Neutrophil (primary cell): Measurements from ENCODE around the gene ABCB6.

Source experiments
- H3K27ac ChIP-seq: fragments of 200-600 bp; sonication (generic); 2 replicates; pipeline ENCODE4 v1.5.1; 2016; ENCODE audit warnings: mild to moderate bottlenecking, moderate library complexity
- H3K27me3 ChIP-seq: fragments of 200-600 bp; sonication (generic); 2 replicates; pipeline ENCODE4 v1.6.0; 2016; ENCODE audit warnings: mild to moderate bottlenecking
- H3K36me3 ChIP-seq: fragments of 200-600 bp; sonication (generic); 2 replicates; pipeline ENCODE4 v1.5.1; 2017
- H3K4me1 ChIP-seq, 2 experiments: fragments of 200-600 bp in 1 of 2; sonication (generic) in 1 of 2; 1 replicate in 1 of 2; 2 replicates in 1 of 2; pipeline versions ENCODE4 v1.5.1 to v1.6.1; 2013 to 2016; ENCODE audit warnings: low read depth in 1 of 2, low read length in 1 of 2, mild to moderate bottlenecking in 1 of 2, moderate library complexity in 1 of 2; ENCODE audit not compliant: control insufficient read depth in 1 of 2, insufficient read depth in 1 of 2
- H3K4me3 ChIP-seq, 2 experiments: fragments of 200-600 bp in 1 of 2; sonication (generic) in 1 of 2; 1 replicate in 1 of 2; 2 replicates in 1 of 2; pipeline ENCODE4 v1.5.1; 2013 to 2016; ENCODE audit warnings: low read depth in 1 of 2, low read length in 1 of 2, mild to moderate bottlenecking in 1 of 2, moderate library complexity in 1 of 2
- H3K9me3 ChIP-seq: fragments of 200-600 bp; sonication (generic); 2 replicates; pipeline ENCODE4 v1.5.1; 2016
- TF ChIP-seq, protein P1 (sequence below): fragments of 200-600 bp; sonication (generic); IDR thresholded peaks from 2 replicates; pipeline ENCODE4 v1.5.1; 2016; ENCODE audit warnings: antibody characterized with exemption

ABCB6 gene

DNA sequence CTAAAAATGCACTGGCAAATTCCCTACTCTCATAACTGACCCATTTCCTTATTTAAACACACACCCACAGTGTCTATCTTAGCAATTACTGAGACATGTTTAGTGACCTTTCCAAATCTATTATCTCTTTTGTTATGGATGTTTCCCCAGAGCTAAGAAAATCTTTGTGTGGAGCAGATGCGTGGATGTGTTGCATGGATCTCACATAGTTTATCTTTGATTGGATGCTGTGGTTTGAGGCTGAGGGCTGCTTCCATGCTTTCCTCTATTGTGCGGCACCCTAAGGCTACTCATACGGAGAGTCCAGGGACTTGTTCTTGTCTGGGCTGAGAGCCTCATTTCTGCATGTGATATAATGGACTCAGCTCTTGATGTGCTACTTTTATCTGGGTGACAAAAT, 15.6 kb upstream of the ABCB6 start:
- no peak overlapping the region for H3K4me3 ChIP-seq
- H3K36me3 ChIP-seq, result peaks cover 68% of the 10 kb centered on the region
- H3K27me3 ChIP-seq, result no peaks in the 10 kb centered on the region
- no peak overlapping the region for H3K27ac ChIP-seq
- H3K9me3 ChIP-seq, result no peaks in the 10 kb centered on the region
- H3K4me1 ChIP-seq, result peaks cover 17 to 18% of the 10 kb centered on the region in 2 experiments
- TF ChIP-seq, protein P1, sequence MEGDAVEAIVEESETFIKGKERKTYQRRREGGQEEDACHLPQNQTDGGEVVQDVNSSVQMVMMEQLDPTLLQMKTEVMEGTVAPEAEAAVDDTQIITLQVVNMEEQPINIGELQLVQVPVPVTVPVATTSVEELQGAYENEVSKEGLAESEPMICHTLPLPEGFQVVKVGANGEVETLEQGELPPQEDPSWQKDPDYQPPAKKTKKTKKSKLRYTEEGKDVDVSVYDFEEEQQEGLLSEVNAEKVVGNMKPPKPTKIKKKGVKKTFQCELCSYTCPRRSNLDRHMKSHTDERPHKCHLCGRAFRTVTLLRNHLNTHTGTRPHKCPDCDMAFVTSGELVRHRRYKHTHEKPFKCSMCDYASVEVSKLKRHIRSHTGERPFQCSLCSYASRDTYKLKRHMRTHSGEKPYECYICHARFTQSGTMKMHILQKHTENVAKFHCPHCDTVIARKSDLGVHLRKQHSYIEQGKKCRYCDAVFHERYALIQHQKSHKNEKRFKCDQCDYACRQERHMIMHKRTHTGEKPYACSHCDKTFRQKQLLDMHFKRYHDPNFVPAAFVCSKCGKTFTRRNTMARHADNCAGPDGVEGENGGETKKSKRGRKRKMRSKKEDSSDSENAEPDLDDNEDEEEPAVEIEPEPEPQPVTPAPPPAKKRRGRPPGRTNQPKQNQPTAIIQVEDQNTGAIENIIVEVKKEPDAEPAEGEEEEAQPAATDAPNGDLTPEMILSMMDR, result no peak

DNA sequence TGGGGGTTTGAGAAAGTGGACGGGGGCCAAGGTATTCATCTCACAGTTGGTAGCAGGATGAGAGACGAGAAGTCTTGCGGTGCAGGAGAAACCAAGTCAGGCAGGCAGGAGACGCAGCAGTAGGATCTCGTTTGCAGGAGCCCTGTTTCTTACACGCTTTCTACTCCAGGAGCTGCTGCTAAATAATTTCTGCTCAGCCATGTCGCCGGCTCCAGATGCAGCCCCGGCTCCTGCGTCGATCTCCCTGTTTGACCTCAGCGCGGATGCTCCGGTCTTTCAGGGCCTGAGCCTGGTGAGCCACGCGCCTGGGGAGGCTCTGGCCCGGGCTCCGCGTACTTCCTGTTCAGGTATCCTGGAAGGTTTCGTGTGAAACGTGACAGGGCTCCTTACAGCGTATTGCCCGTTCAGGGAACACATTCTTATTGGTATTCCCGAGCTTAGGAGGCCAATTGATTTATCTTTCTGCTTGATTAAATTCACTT, 11.3 kb upstream of the ABCB6 start:
- H3K9me3 ChIP-seq, result no peaks in the 10 kb centered on the region
- no peaks in the 10 kb centered on the region for H3K27me3 ChIP-seq
- H3K4me1 ChIP-seq, result peaks cover 57% of the 10 kb centered on the region in 2 experiments
- H3K36me3 ChIP-seq, result peaks cover 36% of the 10 kb centered on the region
- TF ChIP-seq, protein P1, result no peak
- peak overlapping the region; percentile 83 to 97 for H3K4me3 ChIP-seq
- peak overlapping the region; percentile 97 for H3K27ac ChIP-seq

DNA sequence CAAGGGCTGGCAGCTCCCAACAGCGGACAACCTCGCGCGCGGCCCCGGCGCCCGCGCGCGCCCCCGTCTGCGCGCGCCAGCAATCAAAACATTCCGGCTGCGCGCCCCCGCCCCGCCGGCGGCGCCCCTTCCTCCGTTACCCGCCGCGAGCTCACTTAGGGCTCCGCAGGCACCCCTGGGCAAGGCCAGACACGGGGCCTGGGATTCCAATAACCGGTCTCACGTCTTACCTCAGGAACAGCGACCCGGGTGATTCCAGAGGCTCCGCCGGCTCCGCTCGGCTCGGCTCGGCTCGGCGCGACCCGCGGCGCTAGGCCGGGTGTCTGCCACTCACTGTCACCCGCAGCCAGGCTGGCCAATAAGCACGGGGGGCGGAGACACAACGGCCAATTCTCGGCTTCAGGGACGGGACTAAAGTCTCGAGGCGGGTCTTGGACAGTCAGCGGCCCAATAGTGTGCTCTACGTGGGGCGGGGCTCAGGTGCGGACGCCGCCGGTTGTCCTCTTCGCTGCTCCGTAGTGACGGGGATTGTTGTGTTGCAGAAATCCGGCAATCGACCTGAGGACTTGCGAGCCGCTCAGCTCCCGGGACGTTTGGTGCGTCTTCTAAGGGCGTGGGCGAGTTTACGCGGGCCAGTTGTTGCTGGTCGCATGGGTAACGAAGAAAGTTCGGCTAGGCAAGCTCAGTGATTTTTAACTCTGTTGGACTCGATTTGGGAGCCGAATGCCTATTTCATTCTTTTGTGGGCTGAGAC, 10.7 kb upstream of the ABCB6 start, which contains the start of the genes ANKZF1 and ATG9A:
Gene ANKZF1, plus strand, starts transcription at position 502 of the 754 bp plus-strand sequence. CDS start 452 bp downstream, outside the sequence.
Gene ATG9A, minus strand, starts transcription at position 332 of the 754 bp plus-strand sequence. CDS start 1,612 bp downstream, outside the sequence.
- Histone ChIP-seq H3K27ac (peak within 1 kb of the TSS; percentile 97), H3K36me3 (peaks cover 36% of the 10 kb centered on the region), H3K4me3 (peak within 1 kb of the TSS; percentile 83 to 97), H3K4me1 (peaks cover 63 to 64% of the 10 kb centered on the region in 2 experiments), H3K9me3 (no peaks in the 10 kb centered on the region), H3K27me3 (no peaks in the 10 kb centered on the region)
- TF ChIP-seq, protein P1, result no peak

DNA sequence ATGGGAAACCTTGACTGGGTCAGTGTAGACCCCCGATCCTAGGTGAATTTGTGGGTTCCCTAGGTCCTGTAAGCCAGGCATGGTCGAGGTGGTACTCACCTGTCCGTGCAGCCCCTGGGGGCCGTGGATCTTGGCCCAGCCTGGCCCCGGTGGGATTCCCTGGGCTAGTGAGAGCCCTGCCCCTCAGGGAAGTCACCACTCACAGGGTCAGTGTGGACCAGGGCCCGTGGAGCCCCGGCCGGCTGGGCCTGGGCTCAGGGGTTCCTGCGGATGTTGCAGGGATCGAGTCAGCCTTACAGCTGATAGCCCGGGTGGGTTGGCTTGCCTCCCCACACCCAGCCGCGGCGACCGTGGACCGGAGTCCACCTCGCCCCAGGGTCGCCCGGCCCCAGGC, 10.2 kb upstream of the ABCB6 start:
- peaks cover 36% of the 10 kb centered on the region for H3K36me3 ChIP-seq

DNA sequence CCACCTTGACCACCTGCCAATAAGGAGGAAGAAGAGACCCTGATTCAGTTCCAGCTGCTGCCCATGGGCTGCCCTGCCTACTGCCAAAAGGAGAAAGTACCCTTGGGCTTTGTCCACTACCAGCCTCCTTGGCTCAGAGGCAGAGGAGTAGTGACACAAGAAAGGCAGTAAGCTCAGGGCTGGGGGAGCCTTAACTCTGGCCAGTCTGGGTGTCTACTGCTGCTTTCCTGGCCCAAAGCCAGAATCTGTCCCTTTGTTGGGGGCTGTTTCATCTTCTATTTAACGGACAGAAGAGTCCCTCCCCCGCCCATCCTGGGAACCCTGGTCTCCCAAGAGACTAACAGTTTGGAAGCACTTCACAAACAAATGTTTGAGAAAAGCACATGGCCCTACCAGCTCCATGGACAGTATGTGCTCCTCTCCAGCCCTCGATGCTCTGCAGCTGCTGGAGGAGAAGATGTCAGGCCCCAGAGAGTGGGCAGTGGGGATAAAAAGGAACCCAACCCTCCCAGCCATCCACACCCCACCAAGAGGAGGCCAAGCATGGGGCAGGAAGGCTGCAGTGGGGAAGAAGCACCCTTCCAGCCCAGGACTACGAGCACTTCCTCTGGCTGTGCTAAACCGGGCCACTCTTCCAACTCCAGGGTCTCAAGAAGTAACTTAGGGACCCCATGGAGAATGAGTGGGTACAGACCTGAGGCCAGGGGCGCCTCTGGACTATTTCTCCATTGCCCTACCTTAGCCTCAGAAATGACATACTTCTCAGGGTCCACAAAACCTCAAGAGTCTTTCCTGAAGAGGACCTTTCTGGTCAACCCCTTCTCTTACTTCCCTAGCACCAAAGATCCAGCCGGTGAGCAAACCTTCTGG, 9.5 kb upstream of the ABCB6 start:
- TF ChIP-seq, protein P1, result no peak
- Histone ChIP-seq H3K36me3 (peaks cover 36% of the 10 kb centered on the region), H3K27me3 (no peaks in the 10 kb centered on the region), H3K9me3 (no peaks in the 10 kb centered on the region), H3K4me3 (peak overlapping the region; percentile 83 to 97), H3K4me1 (peaks cover 69 to 70% of the 10 kb centered on the region in 2 experiments), H3K27ac (peak overlapping the region; percentile 97)

More for the DNA sequence above, 10.2 kb upstream of the ABCB6 start:
- peaks cover 69% of the 10 kb centered on the region in 2 experiments for H3K4me1 ChIP-seq
- TF ChIP-seq, protein P1, result no peak
- peak overlapping the region; percentile 97 for H3K27ac ChIP-seq
- H3K27me3 ChIP-seq, result no peaks in the 10 kb centered on the region
- no peaks in the 10 kb centered on the region for H3K9me3 ChIP-seq
- H3K4me3 ChIP-seq, result peak overlapping the region; percentile 83 to 97
